HTR-8/SVneo (cell line): Measurements from ENCODE around the gene TRIM71.

Experiments
- DNase-seq: peaks from one replicate; pipeline ENCODE4 v3.0.0; 2011; ENCODE audit warnings: low spot score, mixed read lengths; ENCODE audit not compliant: insufficient read length
- FAIRE-seq: peaks from 2 replicates; lab custom pipeline; 2011; peaks lifted over from hg19 to GRCh38; lab: Jason Lieb, UNC

TRIM71 gene

GRCh38 chr3:32862247-32862935 lies 44.6 kb downstream of the TRIM71 start:
- DNase-seq (no peak), FAIRE-seq (no peak)

GRCh38 chr3:32862936-32863487 lies 45.2 kb downstream of the TRIM71 start:
- FAIRE-seq (no peak), DNase-seq (no peak)

GRCh38 chr3:32865383-32865782 lies 47.6 kb downstream of the TRIM71 start:
- peak; percentile 39 for DNase-seq
- no peak for FAIRE-seq

- no peak for FAIRE-seq
- no peak for DNase-seq
These were observed 48.7 kb downstream of the TRIM71 start for GRCh38 chr3:32866533-32866932.

- DNase-seq (no peak), FAIRE-seq (no peak)
These were observed 50.2 kb downstream of the TRIM71 start for GRCh38 chr3:32867954-32868353.

- FAIRE-seq = no peak
These were observed 51.1 kb downstream of the TRIM71 start for GRCh38 chr3:32868719-32869512.

DNA sequence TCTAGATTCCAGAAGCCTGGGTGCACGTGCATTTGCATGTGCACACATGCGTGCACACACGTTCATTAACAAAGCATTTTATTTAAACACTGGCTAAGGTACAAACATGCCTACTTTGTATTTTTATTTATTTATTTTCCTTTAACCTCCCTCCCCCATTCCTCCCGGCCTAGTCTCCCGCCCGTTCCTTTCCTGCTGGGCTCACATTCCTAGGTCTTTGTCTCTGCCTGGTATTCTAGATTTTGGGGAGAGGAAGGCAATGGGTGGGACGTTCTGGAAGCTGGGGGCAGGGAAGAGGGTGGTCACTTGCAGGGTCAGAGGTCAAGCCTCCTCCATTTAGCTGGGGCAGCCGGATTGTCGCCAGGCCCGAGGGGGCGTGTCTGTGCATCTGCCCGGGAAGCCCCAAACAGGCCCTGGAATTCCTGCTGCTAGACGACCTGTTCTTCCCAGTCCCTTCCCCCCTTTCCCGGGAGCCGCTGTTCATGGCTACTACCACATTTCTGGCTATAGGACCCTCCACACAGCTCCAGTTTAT lies 51.8 kb downstream of the TRIM71 start:
- no peak for DNase-seq
- no peak for FAIRE-seq

More at GRCh38 chr3:32868719-32869512, 51.1 kb downstream of the TRIM71 start:
- DNase-seq = no peak

- no peak for DNase-seq
- no peak for FAIRE-seq
These were observed 52.7 kb downstream of the TRIM71 start for GRCh38 chr3:32870373-32871095.

- no peak for FAIRE-seq
These were observed 53.5 kb downstream of the TRIM71 start for GRCh38 chr3:32871273-32871672.

DNA sequence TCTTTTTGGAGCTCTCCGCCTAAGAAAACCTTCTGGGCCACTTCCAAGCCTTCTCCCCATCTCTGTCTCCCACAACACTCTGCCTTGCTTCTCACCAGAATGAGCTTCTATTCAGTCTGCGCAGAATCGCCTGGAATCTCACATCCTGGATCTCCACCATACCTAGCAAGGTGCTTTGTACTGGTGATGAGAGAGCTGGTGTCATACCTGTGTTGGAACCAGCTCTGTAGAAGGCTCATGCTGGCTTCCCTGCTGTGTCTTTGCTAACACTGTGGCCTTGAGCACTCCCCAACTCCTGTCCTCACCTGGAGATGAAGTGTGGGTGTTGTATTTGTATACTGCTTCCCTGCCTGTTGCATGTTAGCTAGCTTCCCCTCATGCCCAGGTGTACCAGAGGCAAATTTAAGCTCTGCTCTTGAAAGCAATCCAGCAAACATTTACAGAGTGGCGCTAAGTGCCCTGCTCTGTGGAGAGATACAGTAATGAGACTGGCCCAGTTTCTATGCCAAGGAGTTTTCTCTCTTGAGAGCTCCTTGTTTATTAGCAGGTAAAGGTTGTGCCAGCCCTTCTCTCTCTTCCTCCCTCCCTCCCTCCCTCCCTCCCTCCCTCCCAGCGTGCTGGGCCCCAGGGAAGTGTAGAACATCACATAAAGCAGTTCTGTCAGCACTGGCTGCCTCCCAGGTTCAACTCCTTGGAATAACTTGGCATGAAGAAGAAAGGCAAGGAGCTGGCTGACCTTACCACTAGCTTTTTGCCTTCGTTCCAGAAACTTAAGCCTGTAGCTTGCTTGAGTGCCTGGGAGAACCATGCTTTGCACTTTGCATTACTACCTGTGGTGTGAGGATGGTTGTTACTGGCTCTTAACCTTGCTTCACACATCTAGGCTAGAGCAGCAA lies 54.9 kb downstream of the TRIM71 start:
- DNase-seq (no peak), FAIRE-seq (no peak)

More at GRCh38 chr3:32871273-32871672, 53.5 kb downstream of the TRIM71 start:
- DNase-seq = no peak

GRCh38 chr3:32873531-32874130 lies 55.8 kb downstream of the TRIM71 start:
- FAIRE-seq (no peak), DNase-seq (no peak)

GRCh38 chr3:32876920-32877319 lies 59.1 kb downstream of the TRIM71 start:
- no peak for DNase-seq
- FAIRE-seq = no peak

- DNase-seq (no peak), FAIRE-seq (no peak)
These were observed 59.8 kb downstream of the TRIM71 start for GRCh38 chr3:32877598-32877997.

DNA sequence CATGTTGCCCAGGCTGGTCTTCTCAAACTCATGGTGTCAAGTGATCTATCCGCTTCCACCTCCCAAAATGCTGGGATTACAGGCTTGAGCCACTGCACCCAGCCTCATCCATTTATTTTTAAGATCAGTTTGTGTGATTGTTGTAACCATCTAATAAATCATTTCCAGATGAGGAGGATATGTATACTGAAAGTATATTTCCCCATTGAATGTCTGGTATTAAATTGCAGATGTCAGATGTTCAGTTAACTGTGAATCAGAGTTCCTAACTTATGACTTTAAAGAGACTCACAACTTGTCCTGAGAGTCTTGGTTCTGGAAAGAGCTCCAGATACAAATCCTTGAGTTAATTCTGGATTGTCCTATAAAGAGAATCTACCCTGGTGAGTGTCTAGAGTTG lies 62.4 kb downstream of the TRIM71 start:
- DNase-seq (no peak), FAIRE-seq (no peak)

DNA sequence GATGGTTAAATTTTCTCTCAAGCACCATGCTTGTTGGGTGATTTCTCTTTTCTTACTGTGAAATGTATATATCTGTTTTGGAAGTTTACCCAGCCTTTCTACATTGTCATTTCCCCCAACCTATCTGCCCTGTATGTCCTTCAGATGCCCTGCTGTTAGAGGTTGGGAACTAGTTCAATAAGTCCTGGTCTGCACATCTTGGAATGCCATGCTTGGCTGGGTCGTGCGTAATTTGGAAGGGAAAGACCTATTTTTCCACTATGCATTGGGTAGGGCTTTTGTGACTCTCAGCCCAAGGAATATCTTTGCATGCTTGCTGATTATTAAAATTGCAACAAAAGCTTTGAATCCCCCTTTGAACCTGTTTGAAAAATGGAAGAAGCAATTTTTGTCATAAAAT lies 63.8 kb downstream of the TRIM71 start:
- FAIRE-seq = no peak
- DNase-seq = no peak

GRCh38 chr3:32882189-32882588 lies 64.4 kb downstream of the TRIM71 start:
- no peak for FAIRE-seq
- DNase-seq = no peak

DNA sequence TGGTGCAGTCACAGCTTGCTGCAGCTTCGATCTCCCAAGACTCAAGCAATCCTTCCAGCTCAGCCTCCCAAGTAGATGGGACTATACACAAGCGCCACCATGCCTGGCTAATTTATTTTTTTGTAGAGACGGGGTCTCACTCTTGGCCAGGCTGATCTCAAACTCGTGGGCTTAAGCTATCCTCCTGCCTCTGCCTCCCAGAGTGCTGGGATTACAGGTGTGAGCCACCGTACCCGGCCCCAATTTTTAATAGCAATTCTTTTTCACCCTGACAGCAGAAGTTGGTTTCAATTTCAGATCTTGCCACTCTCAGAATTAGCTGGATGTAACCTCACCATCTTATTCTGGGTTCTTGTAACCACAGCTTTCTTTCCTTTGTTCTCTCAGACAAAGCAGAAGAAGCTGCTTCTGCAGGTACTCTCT lies 64.8 kb downstream of the TRIM71 start:
- no peak for FAIRE-seq

DNA sequence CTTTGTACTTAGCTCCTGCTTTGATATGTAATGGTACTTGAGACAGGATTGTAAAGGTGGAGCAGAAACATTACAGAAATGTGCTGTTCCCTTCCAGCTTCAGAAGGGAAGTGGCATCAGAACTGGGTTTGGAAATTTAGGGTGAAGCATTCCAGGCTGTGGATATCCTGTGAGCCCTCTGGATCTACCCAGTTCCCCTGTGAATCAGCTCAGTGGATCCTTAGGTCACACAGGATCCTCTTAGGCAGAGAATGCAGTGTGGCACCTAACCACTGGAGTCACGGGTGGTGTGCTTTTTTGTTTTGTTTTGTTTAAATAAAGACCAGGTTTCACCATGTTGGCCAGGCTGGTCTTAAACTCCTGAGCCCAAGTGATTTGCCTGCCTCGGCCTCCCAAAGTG lies 66.0 kb downstream of the TRIM71 start:
- FAIRE-seq (no peak), DNase-seq (no peak)

More for the DNA sequence above, 64.8 kb downstream of the TRIM71 start:
- DNase-seq = no peak

DNA sequence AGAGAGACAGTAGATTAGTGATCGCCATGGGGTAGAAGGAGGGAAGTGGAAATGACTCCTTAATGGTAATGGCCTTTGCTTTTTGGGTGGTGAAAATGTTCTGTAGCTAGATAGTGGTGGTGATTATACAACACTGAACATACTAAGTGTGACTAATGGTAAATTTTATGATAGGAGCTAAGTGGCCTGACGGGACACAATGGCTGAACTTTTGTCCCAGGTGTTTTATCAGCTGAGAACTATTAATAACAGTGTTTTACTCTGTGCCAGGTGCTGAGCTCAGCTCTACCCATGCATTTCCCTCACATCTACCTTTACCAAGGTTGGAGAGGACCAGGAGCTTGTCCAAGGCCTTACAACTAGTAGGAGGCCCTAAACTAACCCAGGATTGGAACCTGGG lies 66.8 kb downstream of the TRIM71 start:
- no peak for FAIRE-seq
- no peak for DNase-seq
